Measurements from ENCODE around the gene CPO. TPM values are rescaled to one million over a fixed set of nuclear protein-coding genes. Genes with fewer than 3 reads are reported as not detected.

The CPO gene
- total RNA-seq: not detected in 2 replicates

GRCh38 chr2:206939340-206939739 is at the start of gene CPO:
CPO (plus strand) TSS chr2:206939518; CDS start chr2:206939600, 82 bp downstream.

Other genes starting within 250 kb of the CPO start
- not detected in 2 replicates for gene DYTN, start 221.1 kb upstream of the CPO start, total RNA-seq
- gene MDH1B, start 174.2 kb upstream of the CPO start, total RNA-seq: 0.28 and 0.72 TPM in 2 replicates
- gene FASTKD2, start 173.9 kb upstream of the CPO start, total RNA-seq: 41.6 and 43.5 TPM in 2 replicates
- 12.7 and 31.7 TPM in 2 replicates for gene KLF7, start 226.4 kb downstream of the CPO start, total RNA-seq

All from endothelial cell of coronary artery (primary cell).